ES-I3 (cell line): Measurements from ENCODE around the gene GNPAT.

ENCODE experiments used
- H3K36me3 ChIP-seq: 2 replicates; pipeline ENCODE4 v1.6.1; 2013; ENCODE audit warnings: mild to moderate bottlenecking, low read length, control low read depth, moderate library complexity; ENCODE audit not compliant: insufficient read depth
- H3K4me1 ChIP-seq: 2 replicates; pipeline ENCODE4 v1.6.1; 2013; ENCODE audit warnings: mild to moderate bottlenecking, control low read depth, low read length; ENCODE audit not compliant: insufficient read depth
- H3K9ac ChIP-seq: 2 replicates; pipeline ENCODE4 v1.6.1; 2013; ENCODE audit warnings: low read depth, mild to moderate bottlenecking, low read length, moderate library complexity
- H3K9me3 ChIP-seq: 2 replicates; pipeline ENCODE4 v1.6.1; 2013; ENCODE audit warnings: mild to moderate bottlenecking, low read length, moderate library complexity; ENCODE audit not compliant: control insufficient read depth, insufficient read depth

GNPAT gene

DNA sequence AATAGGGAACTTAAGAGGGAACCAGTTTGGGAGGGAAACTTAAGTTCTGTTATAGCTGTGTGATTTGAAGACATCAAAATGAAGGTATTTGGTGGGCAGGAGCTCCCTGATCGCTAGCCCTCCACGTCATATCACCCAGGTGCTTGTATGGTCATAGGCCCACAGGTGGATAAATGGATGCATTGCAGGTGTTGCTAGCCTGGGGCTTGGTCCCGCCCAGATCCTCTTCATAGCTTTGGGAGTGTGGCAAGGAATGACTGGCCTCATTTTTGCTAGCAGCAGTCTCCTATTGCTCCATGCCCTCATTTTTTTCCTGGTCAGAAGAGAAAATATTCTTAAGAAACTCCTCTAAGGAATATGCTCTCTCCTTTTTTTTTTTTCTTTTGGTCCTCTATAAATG is 11.3 kb downstream of the GNPAT start:
- Histone ChIP-seq H3K9ac (no peak overlapping the region), H3K9me3 (no peaks in the 10 kb centered on the region), H3K36me3 (peaks cover under 1% of the 10 kb centered on the region; the same call in 1 of the 2 replicates), H3K4me1 (no peaks in the 10 kb centered on the region)

DNA sequence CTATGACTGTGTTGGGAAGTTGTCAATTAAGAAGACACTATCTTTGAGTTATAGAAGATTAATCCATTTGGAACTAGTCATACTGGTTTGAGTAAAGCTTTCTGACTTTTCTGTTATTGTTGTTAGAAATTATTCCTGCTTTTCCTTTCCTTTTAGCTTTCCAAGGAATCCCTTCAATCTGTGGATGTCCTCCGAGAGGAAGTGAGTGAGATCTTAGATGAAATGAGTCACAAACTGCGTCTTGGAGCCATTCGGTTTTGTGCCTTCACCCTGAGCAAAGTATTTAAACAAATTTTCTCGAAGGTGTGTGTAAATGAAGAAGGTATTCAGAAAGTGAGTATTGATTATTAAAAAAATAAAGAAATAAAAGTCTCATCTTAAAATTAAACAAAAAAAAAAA is 19.3 kb downstream of the GNPAT start:
- H3K4me1 ChIP-seq, result no peaks in the 10 kb centered on the region
- H3K36me3 ChIP-seq, result peaks cover 7% of the 10 kb centered on the region
- H3K9me3 ChIP-seq, result peaks cover 5% of the 10 kb centered on the region; the same call in 1 of the 2 replicates
- H3K9ac ChIP-seq, result no peak overlapping the region

DNA sequence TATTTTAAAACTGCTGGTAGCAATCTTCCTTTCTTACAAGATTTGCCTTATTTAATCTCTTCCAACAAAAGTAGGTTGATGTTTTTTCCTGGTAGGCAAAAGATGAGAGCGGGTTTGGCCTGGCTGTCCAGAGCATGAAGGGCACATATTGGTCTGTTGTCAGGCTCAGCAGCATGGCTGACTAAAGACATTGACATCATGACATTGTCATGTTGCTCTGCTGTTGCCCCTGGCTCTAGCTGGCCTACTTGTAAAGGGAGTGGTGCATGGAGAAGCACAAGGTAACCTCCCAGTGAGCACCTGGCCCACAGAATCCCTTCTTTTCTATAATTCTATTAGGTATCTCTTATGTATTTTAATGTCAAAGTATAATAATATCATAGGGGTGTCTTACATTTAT is 23.6 kb downstream of the GNPAT start:
- Histone ChIP-seq H3K9me3 (no peaks in the 10 kb centered on the region; the same call in 1 of the 2 replicates), H3K36me3 (peaks cover 7% of the 10 kb centered on the region), H3K4me1 (no peaks in the 10 kb centered on the region), H3K9ac (no peak overlapping the region)

DNA sequence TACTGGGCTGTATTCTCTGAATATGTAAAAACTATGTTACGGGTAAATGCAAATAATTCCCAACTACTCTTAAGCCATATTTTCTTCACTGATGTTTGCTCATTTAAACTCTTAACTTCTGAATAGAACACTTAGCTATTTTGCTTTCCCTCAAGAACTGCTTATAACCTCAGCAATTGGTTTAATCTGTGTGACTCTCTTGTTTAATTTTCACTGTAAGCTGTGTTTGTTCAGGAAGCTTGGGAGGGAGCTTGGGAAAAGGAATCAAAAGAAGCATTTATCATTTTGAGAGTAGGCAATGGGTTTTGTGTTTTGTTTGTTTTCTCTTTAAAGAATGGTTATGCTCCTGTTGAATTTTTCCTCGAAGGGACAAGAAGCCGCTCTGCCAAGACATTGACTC is 24.4 kb downstream of the GNPAT start:
- no peaks in the 10 kb centered on the region for H3K4me1 ChIP-seq
- H3K9me3 ChIP-seq, result no peaks in the 10 kb centered on the region
- peaks cover 7% of the 10 kb centered on the region for H3K36me3 ChIP-seq
- no peak overlapping the region for H3K9ac ChIP-seq

DNA sequence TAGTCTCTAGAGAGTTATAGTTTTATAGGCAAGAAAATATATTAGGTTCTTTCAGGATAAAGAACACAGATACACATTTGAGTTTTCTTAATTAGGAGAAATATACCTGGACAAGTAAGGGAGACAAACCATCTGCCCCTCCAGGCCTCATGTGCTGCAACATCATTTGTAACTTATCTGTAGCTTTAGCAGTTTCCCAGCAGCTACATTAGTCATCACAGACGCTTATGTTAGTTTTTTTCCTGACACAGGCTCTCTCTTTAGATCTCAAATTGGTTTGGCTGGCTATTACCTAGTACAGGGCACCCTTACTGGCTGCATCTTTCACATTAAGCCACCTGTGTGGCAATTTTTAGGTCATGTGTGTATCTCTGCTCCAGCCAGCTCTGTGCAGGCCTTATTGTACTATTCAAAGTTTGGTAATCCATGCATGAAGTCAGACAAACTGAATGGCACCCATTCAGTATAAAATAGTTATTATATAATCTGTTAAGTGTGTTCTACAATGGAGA is 25.9 kb downstream of the GNPAT start:
- Histone ChIP-seq H3K9me3 (no peaks in the 10 kb centered on the region), H3K4me1 (no peaks in the 10 kb centered on the region), H3K36me3 (peaks cover 7% of the 10 kb centered on the region)

DNA sequence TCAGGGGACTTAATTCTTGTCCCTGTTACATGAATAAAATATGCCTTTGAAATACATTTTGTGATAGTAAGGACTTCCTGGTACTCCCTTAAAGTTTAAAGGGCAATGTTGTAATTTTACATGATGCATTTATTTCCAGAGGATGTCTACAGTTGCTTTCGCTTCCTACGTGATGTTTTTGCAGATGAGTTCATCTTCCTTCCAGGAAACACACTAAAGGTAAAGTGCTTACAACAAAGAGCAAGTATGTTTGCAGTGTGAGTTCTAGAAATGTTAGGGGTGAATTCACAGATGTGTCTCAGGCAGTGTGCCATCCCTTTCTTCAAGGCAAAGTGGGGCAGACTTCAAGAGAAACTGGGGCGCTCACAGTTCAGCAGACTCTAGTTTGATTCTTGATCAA is 31.2 kb downstream of the GNPAT start:
- Histone ChIP-seq H3K9me3 (no peaks in the 10 kb centered on the region), H3K36me3 (peaks cover 5% of the 10 kb centered on the region), H3K4me1 (no peaks in the 10 kb centered on the region), H3K9ac (no peak overlapping the region)

More for the DNA sequence above, 25.9 kb downstream of the GNPAT start:
- H3K9ac ChIP-seq, result no peak overlapping the region

DNA sequence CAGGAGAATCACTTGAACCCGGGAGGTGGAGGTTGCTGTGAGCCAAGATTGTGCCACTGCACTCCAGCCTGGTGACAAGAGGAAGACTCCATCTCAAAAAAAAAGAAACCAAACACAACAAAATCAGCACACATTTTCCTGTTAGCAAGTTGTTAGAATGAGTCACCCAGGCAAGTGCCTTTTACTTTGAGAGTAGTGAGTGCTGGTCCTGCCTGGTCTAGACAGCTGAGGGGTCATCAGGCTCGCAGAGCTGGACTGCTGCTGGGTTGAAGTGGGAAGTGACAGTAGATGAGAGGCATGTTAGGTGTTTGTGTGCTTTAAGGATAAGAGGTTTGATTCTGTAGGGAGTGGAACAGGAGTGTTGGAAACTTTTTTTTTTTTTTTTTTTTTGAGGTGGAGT is 31.9 kb downstream of the GNPAT start:
- Histone ChIP-seq H3K9me3 (no peaks in the 10 kb centered on the region), H3K4me1 (no peaks in the 10 kb centered on the region), H3K9ac (no peak overlapping the region), H3K36me3 (peaks cover 5% of the 10 kb centered on the region)

DNA sequence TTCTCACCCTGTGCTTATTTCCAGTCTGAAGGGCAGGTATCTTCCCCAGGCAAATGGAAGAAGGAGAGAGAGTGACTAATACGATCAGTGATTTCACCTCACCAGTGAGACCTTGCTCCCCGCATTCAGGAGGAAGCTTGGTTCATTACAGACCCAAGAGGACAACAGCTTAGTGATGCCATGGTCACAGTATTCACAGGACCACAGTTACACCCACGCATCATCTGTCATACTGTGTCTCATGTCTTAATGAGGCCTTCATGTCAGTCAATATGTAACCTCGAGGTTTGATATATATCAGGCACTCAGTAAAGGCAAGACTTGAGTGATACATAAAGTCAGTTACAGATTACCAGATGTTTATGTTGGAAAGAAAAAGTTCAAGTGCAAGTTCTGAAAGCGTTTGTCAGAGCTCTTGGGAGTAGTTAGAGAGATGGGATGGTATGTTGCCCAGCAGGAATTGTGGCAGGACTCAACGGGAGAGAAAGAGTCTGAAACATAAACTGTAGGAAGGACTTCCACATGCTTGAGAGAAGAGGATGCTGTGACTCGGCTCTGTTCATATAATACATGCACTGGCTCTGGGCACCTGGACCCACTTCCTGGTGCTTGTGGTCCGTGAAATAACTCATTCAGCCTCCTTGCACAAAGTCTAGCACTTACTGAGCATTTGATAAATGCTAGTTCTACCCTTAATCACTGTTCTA is 33.3 kb downstream of the GNPAT start:
- no peaks in the 10 kb centered on the region for H3K9me3 ChIP-seq
- no peak overlapping the region for H3K9ac ChIP-seq
- peaks cover 5% of the 10 kb centered on the region for H3K36me3 ChIP-seq
- H3K4me1 ChIP-seq, result no peaks in the 10 kb centered on the region

DNA sequence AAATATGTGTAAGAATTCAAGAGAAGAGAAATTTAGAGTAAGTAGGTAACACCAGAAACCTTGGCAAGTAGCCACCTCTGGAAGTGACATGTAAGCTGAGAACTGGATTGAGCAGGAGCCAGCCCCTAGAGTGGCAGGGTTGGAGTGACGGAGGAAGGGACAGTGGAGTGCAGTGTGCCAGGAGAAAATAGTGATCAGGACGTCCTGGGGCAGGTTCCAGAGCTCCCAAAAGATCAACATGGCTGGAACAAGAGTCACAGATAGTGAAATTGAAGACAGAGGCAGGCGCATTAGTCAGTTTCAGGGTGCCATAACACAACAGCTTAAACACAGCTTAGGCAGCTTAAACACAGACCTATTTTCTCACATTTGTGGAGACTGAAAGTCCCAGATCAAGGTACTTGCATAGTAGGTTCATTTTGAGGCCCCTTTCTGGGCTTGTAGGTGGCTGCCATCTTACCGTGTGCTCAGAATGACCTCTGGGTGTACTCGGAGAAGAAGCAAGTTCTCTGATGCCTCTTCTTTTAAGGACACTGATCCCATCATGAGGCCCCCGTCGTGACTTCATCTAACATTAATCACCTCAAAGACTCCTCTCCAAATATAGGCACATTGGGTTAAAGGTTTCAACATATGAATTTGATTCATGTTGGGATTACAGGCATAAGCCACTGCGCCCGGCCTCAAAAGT is 37.2 kb downstream of the GNPAT start:
- no peaks in the 10 kb centered on the region for H3K9me3 ChIP-seq
- H3K4me1 ChIP-seq, result no peaks in the 10 kb centered on the region
- H3K36me3 ChIP-seq, result peaks cover 5% of the 10 kb centered on the region
- H3K9ac ChIP-seq, result no peak overlapping the region

DNA sequence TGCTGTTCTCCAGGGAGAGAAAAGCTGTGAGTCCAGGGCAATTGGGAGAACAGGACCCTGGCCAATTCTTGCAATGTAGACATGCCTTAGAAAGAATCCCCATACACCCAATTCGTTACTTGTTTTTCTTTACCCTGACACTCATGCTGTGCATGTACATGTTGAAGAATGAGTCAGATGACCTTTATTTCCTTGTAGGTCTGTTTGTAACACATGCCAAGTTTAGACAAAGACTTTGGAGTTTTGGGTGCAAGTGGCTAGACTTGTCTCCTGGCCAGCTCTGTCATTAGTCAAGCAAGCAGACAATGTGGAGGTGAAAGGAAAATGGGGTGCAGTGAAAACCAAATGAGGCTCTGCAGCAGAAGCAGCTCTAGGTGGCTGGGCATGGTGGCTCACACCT is 38.1 kb downstream of the GNPAT start:
- H3K4me1 ChIP-seq, result no peaks in the 10 kb centered on the region
- peaks cover 5% of the 10 kb centered on the region for H3K36me3 ChIP-seq
- H3K9me3 ChIP-seq, result no peaks in the 10 kb centered on the region
- H3K9ac ChIP-seq, result no peak overlapping the region

DNA sequence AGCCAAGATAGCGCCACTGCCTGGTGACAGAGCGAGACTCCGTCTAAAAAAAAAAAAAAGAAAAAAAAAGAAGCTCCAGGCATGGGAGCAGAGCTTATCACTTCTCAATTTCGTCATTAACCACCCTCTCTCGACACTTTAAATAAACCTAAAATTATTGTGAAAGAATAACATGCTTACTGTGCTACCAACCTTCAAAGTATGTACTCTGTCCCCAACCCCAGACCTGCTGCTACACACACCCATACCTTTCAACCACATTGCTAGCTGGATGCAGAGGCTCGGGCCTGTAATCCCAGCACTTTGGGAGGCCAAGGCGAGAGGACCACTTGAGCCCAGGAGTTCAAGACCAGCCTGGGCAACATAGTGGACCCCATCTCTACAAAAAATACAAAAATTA is 38.7 kb downstream of the GNPAT start:
- Histone ChIP-seq H3K36me3 (peaks cover 5% of the 10 kb centered on the region), H3K4me1 (no peaks in the 10 kb centered on the region), H3K9ac (no peak overlapping the region), H3K9me3 (no peaks in the 10 kb centered on the region)

DNA sequence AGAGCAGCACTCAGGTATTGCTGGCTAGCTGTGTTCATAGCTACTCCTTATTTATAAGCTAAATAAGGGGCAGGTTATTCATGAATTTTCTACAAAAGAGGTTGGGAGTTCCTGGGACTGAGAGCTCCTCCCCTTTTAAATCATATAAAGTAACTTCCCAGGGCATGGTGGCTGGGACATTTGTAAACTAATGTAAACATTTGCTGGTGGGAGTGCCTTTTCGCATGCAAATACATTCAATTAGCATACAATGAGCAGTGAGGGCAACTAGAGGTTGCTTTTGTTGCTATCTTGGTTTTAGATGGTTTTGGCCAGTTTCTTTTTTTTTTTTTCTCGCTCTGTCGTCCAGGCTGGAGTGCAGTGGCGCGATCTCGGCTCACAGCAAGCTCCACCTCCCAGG is 43.4 kb downstream of the GNPAT start:
- Histone ChIP-seq H3K9me3 (no peaks in the 10 kb centered on the region; the same call in 1 of the 2 replicates), H3K36me3 (no peaks in the 10 kb centered on the region), H3K4me1 (no peaks in the 10 kb centered on the region), H3K9ac (no peak overlapping the region)

DNA sequence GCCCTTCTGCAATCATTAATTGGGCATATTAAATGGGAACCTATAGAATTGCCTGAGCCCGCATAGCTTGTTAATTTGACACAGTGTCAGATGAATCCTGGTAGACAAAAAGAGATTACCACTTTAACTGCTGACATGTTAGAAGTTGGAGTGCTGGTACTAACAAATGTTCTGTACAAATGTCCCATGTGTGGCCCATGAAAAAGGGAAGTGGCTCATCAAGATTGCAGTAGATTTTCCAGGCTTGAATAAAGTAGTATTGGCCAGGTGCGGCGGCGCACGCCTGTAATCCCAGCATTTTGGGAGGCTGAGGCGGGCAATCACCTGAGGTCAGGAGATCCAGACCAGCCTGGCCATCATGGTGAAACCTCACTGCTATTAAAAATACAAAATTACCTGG is 45.6 kb downstream of the GNPAT start:
- Histone ChIP-seq H3K4me1 (no peaks in the 10 kb centered on the region), H3K36me3 (no peaks in the 10 kb centered on the region), H3K9me3 (no peaks in the 10 kb centered on the region; the same call in 1 of the 2 replicates), H3K9ac (no peak overlapping the region)

DNA sequence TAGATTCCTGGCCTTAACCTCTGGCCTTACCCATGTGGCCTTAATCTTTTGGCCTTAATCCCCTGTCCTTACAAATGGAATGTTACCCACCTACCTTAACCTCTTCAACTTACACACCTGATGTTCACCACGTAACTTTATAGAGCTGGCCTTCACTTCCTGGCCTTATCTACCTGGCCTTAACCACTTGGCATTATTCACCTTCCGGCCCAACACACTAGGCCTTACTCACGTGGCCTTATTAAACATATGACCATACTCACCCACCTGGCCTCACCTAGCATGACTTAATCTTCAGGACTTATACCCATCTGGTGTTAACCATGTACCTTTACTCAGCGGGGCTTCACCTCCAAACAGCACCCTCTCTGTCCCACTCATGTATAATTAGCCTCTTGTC is 54.9 kb downstream of the GNPAT start:
- no peaks in the 10 kb centered on the region for H3K4me1 ChIP-seq
- no peaks in the 10 kb centered on the region for H3K36me3 ChIP-seq
- H3K9me3 ChIP-seq, result no peaks in the 10 kb centered on the region
- H3K9ac ChIP-seq, result no peak overlapping the region

DNA sequence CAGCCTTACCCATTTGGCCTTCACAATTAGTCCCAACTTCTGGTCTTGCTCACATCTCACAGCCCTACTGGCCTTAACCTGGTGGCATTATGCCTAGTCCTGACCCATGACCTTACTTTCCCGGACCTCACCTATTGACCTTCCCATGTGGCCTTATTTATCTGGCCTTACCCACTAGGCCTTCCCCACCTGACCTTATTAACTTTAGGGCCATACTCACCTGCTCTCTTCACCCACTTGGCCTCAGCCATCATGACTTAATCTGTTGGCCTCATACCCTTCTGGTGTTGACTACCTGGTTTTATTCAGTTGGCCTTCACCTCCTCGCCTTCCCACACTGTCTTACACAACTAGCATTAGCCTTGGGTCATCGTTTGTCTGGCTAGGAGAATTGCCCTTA is 61.0 kb downstream of the GNPAT start:
- Histone ChIP-seq H3K36me3 (no peaks in the 10 kb centered on the region), H3K9ac (no peak overlapping the region), H3K9me3 (no peaks in the 10 kb centered on the region), H3K4me1 (no peaks in the 10 kb centered on the region)
